HG03025 (cell line): ENCODE measurements around the gene HDAC10.
A peak's percentile ranks its signal among the peaks of the same experiment; 100 is the strongest.

ENCODE experiments used
- ATAC-seq: cut with Tn5 transposase; IDR thresholded peaks from one replicate; pipeline ENCODE4 v1.9.1; 2021; ENCODE audit warnings: mild to moderate bottlenecking, moderate library complexity; ENCODE audit not compliant: unreplicated experiment, low FRiP score

The HDAC10 gene

GRCh38 chr22:50244420-50245213 is 6.4 kb downstream of the HDAC10 start, which contains the start of gene TUBGCP6:
Gene TUBGCP6, minus strand, starts transcription at chr22:50245023. Its CDS starts 564 bp downstream, at chr22:50244459.
- peak; percentile 74 for ATAC-seq

GRCh38 chr22:50243685-50244419 is 7.2 kb downstream of the HDAC10 start:
- ATAC-seq = no peak

GRCh38 chr22:50242406-50242949 is 8.6 kb downstream of the HDAC10 start:
- ATAC-seq = no peak

- no peak for ATAC-seq
Measured at GRCh38 chr22:50238755-50239154, 12.3 kb downstream of the HDAC10 start.

GRCh38 chr22:50236731-50237409 is 14.2 kb downstream of the HDAC10 start:
- no peak for ATAC-seq

GRCh38 chr22:50233223-50233622 is 17.8 kb downstream of the HDAC10 start:
- ATAC-seq = no peak

- no peak for ATAC-seq
Measured at GRCh38 chr22:50232481-50233151, 18.4 kb downstream of the HDAC10 start.

GRCh38 chr22:50229370-50229769 is 21.7 kb downstream of the HDAC10 start:
- no peak for ATAC-seq

GRCh38 chr22:50228366-50228765 is 22.7 kb downstream of the HDAC10 start:
- no peak for ATAC-seq

- no peak for ATAC-seq
Measured at GRCh38 chr22:50227579-50228215, 23.4 kb downstream of the HDAC10 start.

- no peak for ATAC-seq
Measured at GRCh38 chr22:50226875-50227165, 24.2 kb downstream of the HDAC10 start.

- no peak for ATAC-seq
Measured at GRCh38 chr22:50226063-50226874, 24.8 kb downstream of the HDAC10 start.

- ATAC-seq = no peak
Measured at GRCh38 chr22:50225200-50225969, 25.7 kb downstream of the HDAC10 start.

GRCh38 chr22:50224071-50224470 is 27.0 kb downstream of the HDAC10 start:
- ATAC-seq = no peak

GRCh38 chr22:50222508-50222907 is 28.6 kb downstream of the HDAC10 start:
- ATAC-seq = no peak

GRCh38 chr22:50221410-50222300 is 29.4 kb downstream of the HDAC10 start:
- no peak for ATAC-seq

GRCh38 chr22:50220603-50221409 is 30.3 kb downstream of the HDAC10 start:
- no peak for ATAC-seq
